Endothelial cell of umbilical vein (primary cell): ENCODE results near the gene LRP1B. TPM values are rescaled to one million over a fixed set of nuclear protein-coding genes. Genes with fewer than 3 reads are reported as not detected.

Source experiments
- BruUV-seq: library from RNA; stranded (reverse); fragments of 400-500 nt; replicated peaks from 2 replicates; lab custom pipeline; 2021; lab: Mats Ljungman, UMichigan
- CTCF ChIA-PET: fragments of 300-600, 350-600 bp; sonication (Branson Sonifier 250); formaldehyde crosslinking; loops from one replicate; lab custom pipeline; 2021; ENCODE audit warnings: antibody characterized with exemption, inconsistent platforms; lab: Charles Lee
- POLR2A ChIA-PET: fragments of 300-600, 350-600 bp; sonication (Branson Sonifier 250); formaldehyde crosslinking; loops from one replicate; lab custom pipeline; 2021; ENCODE audit warnings: antibody characterized with exemption, inconsistent platforms; lab: Charles Lee
- DNase-seq: peaks from one replicate; pipeline ENCODE4 v3.0.0-alpha.2; 2011; ENCODE audit warnings: low read depth, low spot score
- FAIRE-seq: peaks from 2 replicates; lab custom pipeline; 2011; peaks lifted over from hg19 to GRCh38; lab: Jason Lieb, UNC
- H2AFZ ChIP-seq: 2 replicates; pipeline ENCODE4 v1.6.0; 2012; ENCODE audit warnings: low read depth, low read length, control low read depth, inconsistent platforms
- H3K27ac ChIP-seq: 2 replicates; pipeline ENCODE4 v1.5.1; 2011; ENCODE audit warnings: low read depth, mild to moderate bottlenecking, control low read depth, low read length, moderate library complexity; ENCODE audit not compliant: insufficient read depth
- H3K27me3 ChIP-seq, 2 experiments: 2 replicates each; pipeline versions ENCODE4 v1.6.0 to v1.6.1; 2011; ENCODE audit warnings: low read length in 2 of 2, mixed read lengths in 1 of 2; ENCODE audit not compliant: control insufficient read depth in 2 of 2, insufficient read depth in 2 of 2
- H3K36me3 ChIP-seq, 2 experiments: 2 replicates in 1 of 2; 3 replicates in 1 of 2; pipeline ENCODE4 v1.5.1; 2011; ENCODE audit warnings: low read length in 2 of 2, mild to moderate bottlenecking in 1 of 2, moderate library complexity in 1 of 2; ENCODE audit not compliant: control insufficient read depth in 2 of 2, insufficient read depth in 2 of 2; ENCODE audit errors: extremely low read depth in 1 of 2
- H3K4me1 ChIP-seq: 3 replicates; pipeline ENCODE4 v1.5.1; 2011; ENCODE audit warnings: mild to moderate bottlenecking, low read length; ENCODE audit not compliant: control insufficient read depth, insufficient read depth; ENCODE audit errors: extremely low read depth
- H3K4me2 ChIP-seq: 2 replicates; pipeline ENCODE4 v1.6.1; 2011; ENCODE audit warnings: low read length, control low read depth, mixed read lengths; ENCODE audit not compliant: insufficient read depth
- H3K4me3 ChIP-seq, 3 experiments: fragments of 200-600 bp in 1 of 3; sonication (generic), shearing (Covaris generic) in 1 of 3; replicated peaks in 1 of 3; 2 replicates each; pipeline ENCODE4 v1.5.1; 2011 to 2016; ENCODE audit warnings: control low read depth in 3 of 3, low read length in 3 of 3, mild to moderate bottlenecking in 2 of 3, inconsistent platforms in 1 of 3, low read depth in 1 of 3, moderate library complexity in 1 of 3; ENCODE audit not compliant: insufficient read depth in 1 of 3
- H3K79me2 ChIP-seq: 2 replicates; pipeline ENCODE4 v1.6.0; 2012; ENCODE audit warnings: low read length, inconsistent platforms; ENCODE audit not compliant: control insufficient read depth, insufficient read depth
- H3K9ac ChIP-seq: replicated peaks from 2 replicates; pipeline ENCODE3; 2011; ENCODE audit warnings: low read length, control low read depth; ENCODE audit not compliant: insufficient read depth; ENCODE audit errors: extremely low read depth
- H3K9me1 ChIP-seq: replicated peaks from 3 replicates; pipeline ENCODE4 v1.6.0; 2011; ENCODE audit warnings: mild to moderate bottlenecking, low read length; ENCODE audit not compliant: control insufficient read depth, insufficient read depth; ENCODE audit errors: extremely low read depth
- H3K9me3 ChIP-seq: replicated peaks from 2 replicates; pipeline ENCODE4 v1.5.1; 2012; ENCODE audit warnings: low read length, inconsistent platforms; ENCODE audit not compliant: control insufficient read depth, insufficient read depth
- H4K20me1 ChIP-seq: replicated peaks from 2 replicates; pipeline ENCODE3; 2011; ENCODE audit warnings: mild to moderate bottlenecking, low read length; ENCODE audit not compliant: control insufficient read depth, insufficient read depth; ENCODE audit errors: extremely low read depth
- CTCF ChIP-seq, 2 donors: IDR thresholded peaks; 1 replicate in 1 of 2; 2 replicates in 1 of 2; pipeline ENCODE4 v1.5.1; 2011; ENCODE audit warnings: low read length in 2 of 2, mild to moderate bottlenecking in 2 of 2, moderate library complexity in 2 of 2, control low read depth in 1 of 2, inconsistent platforms in 1 of 2, low read depth in 1 of 2; ENCODE audit not compliant: insufficient read depth in 1 of 2; ENCODE audit errors: extremely low read depth in 1 of 2
- EZH2 ChIP-seq: IDR thresholded peaks from 2 replicates; pipeline ENCODE4 v1.6.1; 2012; ENCODE audit warnings: borderline replicate concordance, low read depth, mild to moderate bottlenecking, moderate library complexity, low read length, inconsistent platforms; ENCODE audit not compliant: severe bottlenecking
- FOS ChIP-seq: IDR thresholded peaks from 2 replicates; pipeline ENCODE4 v1.6.1; 2011; ENCODE audit warnings: mild to moderate bottlenecking, low read length, moderate library complexity, borderline replicate concordance; ENCODE audit not compliant: insufficient read depth
- GATA2 ChIP-seq: IDR thresholded peaks from 2 replicates; pipeline ENCODE4 v1.7.0; 2011; ENCODE audit warnings: low read depth, mild to moderate bottlenecking, moderate library complexity, mixed read lengths, low read length; ENCODE audit not compliant: insufficient read length, insufficient read depth
- JUN ChIP-seq: IDR thresholded peaks from 2 replicates; pipeline ENCODE4 v1.6.1; 2011; ENCODE audit warnings: borderline replicate concordance, low read depth; ENCODE audit not compliant: insufficient read length, insufficient read depth
- MAX ChIP-seq: IDR thresholded peaks from 2 replicates; pipeline ENCODE4 v1.6.1; 2011; ENCODE audit not compliant: insufficient read depth, insufficient read length
- MYC ChIP-seq: IDR thresholded peaks from one replicate; pipeline ENCODE4 v1.6.1; 2011; ENCODE audit warnings: mild to moderate bottlenecking, low read depth, low read length
- POLR2A ChIP-seq: IDR thresholded peaks from 2 replicates; pipeline ENCODE4 v1.6.1; 2012; ENCODE audit warnings: low read depth, mild to moderate bottlenecking, control low read depth, low read length
- POLR2AphosphoS5 ChIP-seq: IDR thresholded peaks from 2 replicates; pipeline ENCODE4 v1.6.1; 2012; ENCODE audit warnings: low read depth, mild to moderate bottlenecking, control low read depth, low read length, moderate library complexity; ENCODE audit not compliant: insufficient read depth
- dilution Hi-C: fragments of 300-500 bp; cut with MboI; formaldehyde crosslinking; loops from one replicate; pipeline ENCODE4 v1.15.0; 2019; ENCODE audit warnings: low sequenced_read_pairs; ENCODE audit not compliant: extremely low pct_ligation_motif_present
- intact Hi-C: fragments of 100-400 bp; cut with micrococcal nuclease; formaldehyde crosslinking; loops from one replicate; pipeline ENCODE4 v1.10.0; 2022
- polyA plus RNA-seq, 4 experiments: library from polyadenylated mRNA; depleted of rRNA in 3 of 4; stranded (reverse) in 3 of 4; unstranded in 1 of 4; fragments of >200 nt; gene quantifications; 2 replicates each; pipeline versions ENCODE4 v1.2.1 to v1.2.3, GENCODE V29; 2011 to 2012; ENCODE audit warnings: missing spikeins in 1 of 4
- total RNA-seq: library from RNA; stranded (reverse); gene quantifications from 2 replicates; pipeline ENCODE4 v1.2.3, GENCODE V29; 2021

The LRP1B gene
- total and polyA plus RNA-seq, 2 donors (not counting 3 experiments of a cell fraction or from before 2014, with no cell fraction given) = 0.03 to 0.07 TPM

GRCh38 chr2:140861666-140862065, 1269.2 kb downstream of the LRP1B start:
- Histone ChIP-seq H3K9me3 (no peaks in the 10 kb centered on the region), H3K4me3 (no peak overlapping the region), H3K79me2 (no peaks in the 10 kb centered on the region), H3K9ac (no peak overlapping the region), H3K27ac (no peak overlapping the region), H3K36me3 (no peaks in the 10 kb centered on the region), H3K4me2 (no peak overlapping the region), H3K27me3 (no peaks in the 10 kb centered on the region), H4K20me1 (no peaks in the 10 kb centered on the region), H3K9me1 (no peaks in the 10 kb centered on the region), H3K4me1 (no peaks in the 10 kb centered on the region), H2AFZ (no peak overlapping the region)
- BruUV-seq = no TSS peak
- intact Hi-C loops (loop anchor here (5.0 to 10.0 kb wide), 2 partner anchors 687 to 1939 kb away; no protein-coding TSS in a partner anchor), dilution Hi-C loops (no loop called here)
- no peak for DNase-seq
- no peak for FAIRE-seq
- ChIA-PET POLR2A (no interaction called here), CTCF (no interaction called here)
- TF ChIP-seq MYC (no peak), MAX (no peak), FOS (no peak), JUN (no peak), POLR2AphosphoS5 (no peak), EZH2 (no peak), GATA2 (no peak), CTCF (IDR thresholded peaks at IDR 0.05; ENCODE audit: extremely low read depth in 1 of 2, insufficient read depth in 1 of 2, low read depth in 1 of 2, low read length in 2 of 2) (no peak), POLR2A (no peak)
